ENCODE results near the gene CIB1. TPM values are rescaled to one million over a fixed set of nuclear protein-coding genes. Genes with fewer than 3 reads are reported as not detected.

CIB1 gene
- total RNA-seq, 1 experiment from 2014 or later: 23.0 TPM

GRCh38 chr15:90231028-90232017, 2.4 kb downstream of the CIB1 start:
- H3K4me1 Mint-ChIP-seq: peaks cover 15 to 16% of the 10 kb centered on the region in 2 experiments
- Histone ChIP-seq H2BK5ac (ENCODE audit: insufficient read length, low read length) (no peak overlapping the region), H4K20me1 (ENCODE audit: control insufficient read depth, insufficient read depth, insufficient read length) (no peaks in the 10 kb centered on the region), H4K8ac (replicated peaks; ENCODE audit: insufficient read length, low read depth, low read length) (no peak overlapping the region), H3K23me2 (ENCODE audit: insufficient read length, low read depth, low read length, poor library complexity, severe bottlenecking) (peaks cover 12% of the 10 kb centered on the region), H4K5ac (ENCODE audit: insufficient read length, low read depth, low read length) (no peak overlapping the region), H2BK20ac (ENCODE audit: low read depth, low read length, poor library complexity, severe bottlenecking) (no peak overlapping the region), H2AFZ (ENCODE audit: low read length) (no peak overlapping the region), H3K79me2 (ENCODE audit: insufficient read depth, low read length) (no peaks in the 10 kb centered on the region), H3K4me1 (ENCODE audit: insufficient read depth, low read length) (no peaks in the 10 kb centered on the region; the same call in 1 of the 2 replicates), H3K9me3 (ENCODE audit: control insufficient read depth, low read depth, low read length) (no peaks in the 10 kb centered on the region), H2BK12ac (ENCODE audit: insufficient read length, low read depth, low read length) (no peak overlapping the region), H3K4me2 (ENCODE audit: insufficient read depth, insufficient read length, low read length) (no peak overlapping the region), H3K9ac (ENCODE audit: extremely low read depth, insufficient read length, low read length) (no peak overlapping the region), H3K4ac (ENCODE audit: low read depth, low read length) (no peak overlapping the region), H2BK15ac (ENCODE audit: low read depth, low read length) (no peak overlapping the region), H3K14ac (ENCODE audit: insufficient read depth, low read length) (no peak overlapping the region), H4K91ac (ENCODE audit: insufficient read length, low read depth, low read length) (no peak overlapping the region), H3K27me3 (ENCODE audit: insufficient read depth, low read length) (no peaks in the 10 kb centered on the region), H3K79me1 (ENCODE audit: insufficient read depth, low read depth, low read length, poor library complexity, severe bottlenecking) (no peaks in the 10 kb centered on the region), H3K23ac (ENCODE audit: insufficient read length, low read depth, low read length) (no peak overlapping the region), H3K27ac (ENCODE audit: insufficient read length, low read depth, low read length) (no peak overlapping the region), H2BK120ac (ENCODE audit: low read depth, low read length, poor library complexity, severe bottlenecking) (no peak overlapping the region), H3K56ac (ENCODE audit: insufficient read length, low read depth, low read length) (no peak overlapping the region), H2AK5ac (ENCODE audit: insufficient read length, low read length) (no peak overlapping the region), H3K18ac (ENCODE audit: insufficient read length, low read depth, low read length) (no peak overlapping the region), H3T11ph (ENCODE audit: low read length) (no peak overlapping the region)
- H3K27ac Mint-ChIP-seq: 0 out of 7 replicates have a peak overlapping the region, but pooled peaks of 1 of the 3 experiments have one; percentile 66
- no CpG with 5 or more reads among the region's 27 CpGs for WGBS (ENCODE audit: extremely low coverage, insufficient read length, low lambda C conversion rate)
- H3K36me3 Mint-ChIP-seq (ENCODE audit: insufficient read depth in 1 of 3, low read depth in 3 of 3): peaks cover 15 to 41% (median 34%) of the 10 kb centered on the region in 3 experiments
- no peak for DNase-seq
- TF ChIP-seq, protein P1, sequence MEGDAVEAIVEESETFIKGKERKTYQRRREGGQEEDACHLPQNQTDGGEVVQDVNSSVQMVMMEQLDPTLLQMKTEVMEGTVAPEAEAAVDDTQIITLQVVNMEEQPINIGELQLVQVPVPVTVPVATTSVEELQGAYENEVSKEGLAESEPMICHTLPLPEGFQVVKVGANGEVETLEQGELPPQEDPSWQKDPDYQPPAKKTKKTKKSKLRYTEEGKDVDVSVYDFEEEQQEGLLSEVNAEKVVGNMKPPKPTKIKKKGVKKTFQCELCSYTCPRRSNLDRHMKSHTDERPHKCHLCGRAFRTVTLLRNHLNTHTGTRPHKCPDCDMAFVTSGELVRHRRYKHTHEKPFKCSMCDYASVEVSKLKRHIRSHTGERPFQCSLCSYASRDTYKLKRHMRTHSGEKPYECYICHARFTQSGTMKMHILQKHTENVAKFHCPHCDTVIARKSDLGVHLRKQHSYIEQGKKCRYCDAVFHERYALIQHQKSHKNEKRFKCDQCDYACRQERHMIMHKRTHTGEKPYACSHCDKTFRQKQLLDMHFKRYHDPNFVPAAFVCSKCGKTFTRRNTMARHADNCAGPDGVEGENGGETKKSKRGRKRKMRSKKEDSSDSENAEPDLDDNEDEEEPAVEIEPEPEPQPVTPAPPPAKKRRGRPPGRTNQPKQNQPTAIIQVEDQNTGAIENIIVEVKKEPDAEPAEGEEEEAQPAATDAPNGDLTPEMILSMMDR (conservative IDR thresholded peaks at IDR 0.05): no peak
- peak overlapping the region; percentile 13 to 25; a peak in 1 of 5 replicates for H3K4me3 Mint-ChIP-seq
- H3K9me3 Mint-ChIP-seq: no peaks in the 10 kb centered on the region
- peaks cover 1% of the 10 kb centered on the region; the same call in 1 of the 2 replicates for H3K27me3 Mint-ChIP-seq (ENCODE audit: low read depth)

Measured in H9 (cell line).